ENCODE measurements around the gene GPR158. TPM values are rescaled to one million over a fixed set of nuclear protein-coding genes. Genes with fewer than 3 reads are reported as not detected.

The GPR158 gene
- total RNA-seq, 3 donors from 2014 or later (not counting 1 experiment from before 2014, with no cell fraction given): not detected

GRCh38 chr10:25206693-25207414 is 32.1 kb downstream of the GPR158 start:
- H3K36me3 Mint-ChIP-seq: no peaks in the 10 kb centered on the region
- Histone ChIP-seq H3K27me3 (ENCODE audit: control insufficient read depth, insufficient read depth, low read length) (no peaks in the 10 kb centered on the region), H3K36me3 (ENCODE audit: control insufficient read depth, insufficient read depth, low read length) (no peaks in the 10 kb centered on the region), H3K4me3 (ENCODE audit: low read length) (no peak overlapping the region), H3K9me3 (ENCODE audit: control insufficient read depth, insufficient read depth, low read length) (no peaks in the 10 kb centered on the region), H3K4me1 (ENCODE audit: control insufficient read depth, insufficient read depth, low read length) (no peaks in the 10 kb centered on the region), H3K27ac (ENCODE audit: low read length) (no peak overlapping the region)
- WGBS (ENCODE audit: insufficient coverage): 66% methylated on average over 4 of the region's 4 CpGs
- no peak overlapping the region for H3K27ac Mint-ChIP-seq
- DNase-seq (no peak), ATAC-seq (no peak)
- H3K4me3 Mint-ChIP-seq: no peak overlapping the region
- H3K27me3 Mint-ChIP-seq (ENCODE audit: low read depth in 2 of 2): no peaks in the 10 kb centered on the region
- no peak for TF ChIP-seq CTCF (IDR thresholded peaks at IDR 0.05)
- H3K9me3 Mint-ChIP-seq: peaks cover 0 to 4% of the 10 kb centered on the region in 2 donors
- intact Hi-C loops (cut with micrococcal nuclease): no loop called here
- H3K4me1 Mint-ChIP-seq: no peaks in the 10 kb centered on the region

- 100% methylated on average over 1 of the region's 2 CpGs for WGBS (ENCODE audit: insufficient coverage)
- no peaks in the 10 kb centered on the region for H3K4me1 Mint-ChIP-seq
- Histone ChIP-seq H3K4me1 (ENCODE audit: control insufficient read depth, insufficient read depth, low read length) (no peaks in the 10 kb centered on the region), H3K4me3 (ENCODE audit: low read length) (no peak overlapping the region), H3K27ac (ENCODE audit: low read length) (no peak overlapping the region), H3K36me3 (ENCODE audit: control insufficient read depth, insufficient read depth, low read length) (no peaks in the 10 kb centered on the region), H3K9me3 (ENCODE audit: control insufficient read depth, insufficient read depth, low read length) (no peaks in the 10 kb centered on the region), H3K27me3 (ENCODE audit: control insufficient read depth, insufficient read depth, low read length) (no peaks in the 10 kb centered on the region)
- TF ChIP-seq CTCF (IDR thresholded peaks at IDR 0.05): no peak
- H3K27me3 Mint-ChIP-seq (ENCODE audit: low read depth in 2 of 2): no peaks in the 10 kb centered on the region
- no peaks in the 10 kb centered on the region for H3K36me3 Mint-ChIP-seq
- no peak overlapping the region for H3K27ac Mint-ChIP-seq
- no peak for DNase-seq
- ATAC-seq: no peak
- H3K4me3 Mint-ChIP-seq: no peak overlapping the region
- intact Hi-C loops (cut with micrococcal nuclease): no loop called here
- peaks cover 0 to 4% of the 10 kb centered on the region in 2 donors for H3K9me3 Mint-ChIP-seq
Measured at GRCh38 chr10:25209618-25210017, 34.8 kb downstream of the GPR158 start.

GRCh38 chr10:25210265-25210664 is 35.5 kb downstream of the GPR158 start:
- H3K9me3 Mint-ChIP-seq: peaks cover 0 to 4% of the 10 kb centered on the region in 2 donors
- H3K36me3 Mint-ChIP-seq: no peaks in the 10 kb centered on the region
- DNase-seq: no peak
- H3K4me3 ChIP-seq (ENCODE audit: low read length): no peak overlapping the region
- H3K4me1 ChIP-seq (ENCODE audit: control insufficient read depth, insufficient read depth, low read length): no peaks in the 10 kb centered on the region
- H3K4me1 Mint-ChIP-seq: no peaks in the 10 kb centered on the region
- H3K27me3 ChIP-seq (ENCODE audit: control insufficient read depth, insufficient read depth, low read length): no peaks in the 10 kb centered on the region
- H3K27ac ChIP-seq (ENCODE audit: low read length): no peak overlapping the region
- H3K9me3 ChIP-seq (ENCODE audit: control insufficient read depth, insufficient read depth, low read length): no peaks in the 10 kb centered on the region
- H3K27me3 Mint-ChIP-seq (ENCODE audit: low read depth in 2 of 2): no peaks in the 10 kb centered on the region
- intact Hi-C loops (cut with micrococcal nuclease): no loop called here
- H3K27ac Mint-ChIP-seq: no peak overlapping the region
- 89% methylated on average over 1 of the region's 2 CpGs for WGBS (ENCODE audit: insufficient coverage)
- no peak for ATAC-seq
- no peak overlapping the region for H3K4me3 Mint-ChIP-seq
- no peaks in the 10 kb centered on the region for H3K36me3 ChIP-seq (ENCODE audit: control insufficient read depth, insufficient read depth, low read length)
- TF ChIP-seq CTCF (IDR thresholded peaks at IDR 0.05): no peak

- DNase-seq (no peak), ATAC-seq (no peak)
- no peak overlapping the region for H3K27ac Mint-ChIP-seq
- no peak for TF ChIP-seq CTCF (IDR thresholded peaks at IDR 0.05)
- 55% methylated on average over 1 of the region's 1 CpG for WGBS (ENCODE audit: insufficient coverage)
- H3K4me1 Mint-ChIP-seq: no peaks in the 10 kb centered on the region
- intact Hi-C loops (cut with micrococcal nuclease): no loop called here
- Histone ChIP-seq H3K9me3 (ENCODE audit: control insufficient read depth, insufficient read depth, low read length) (peaks cover 2% of the 10 kb centered on the region), H3K27ac (ENCODE audit: low read length) (no peak overlapping the region), H3K36me3 (ENCODE audit: control insufficient read depth, insufficient read depth, low read length) (no peaks in the 10 kb centered on the region), H3K27me3 (ENCODE audit: control insufficient read depth, insufficient read depth, low read length) (no peaks in the 10 kb centered on the region), H3K4me3 (ENCODE audit: low read length) (no peak overlapping the region), H3K4me1 (ENCODE audit: control insufficient read depth, insufficient read depth, low read length) (no peaks in the 10 kb centered on the region)
- H3K36me3 Mint-ChIP-seq: no peaks in the 10 kb centered on the region
- H3K4me3 Mint-ChIP-seq: no peak overlapping the region
- H3K9me3 Mint-ChIP-seq: peaks cover 0 to 5% of the 10 kb centered on the region in 2 donors
- no peaks in the 10 kb centered on the region for H3K27me3 Mint-ChIP-seq (ENCODE audit: low read depth in 2 of 2)
Measured at GRCh38 chr10:25220156-25220555, 45.4 kb downstream of the GPR158 start.

Data from natural killer cell (primary cell).